CD4-positive, alpha-beta memory T cell (primary cell): ENCODE data around the gene GNAI2. TPM values are rescaled to one million over a fixed set of nuclear protein-coding genes. Genes with fewer than 3 reads are reported as not detected.

ENCODE experiments used
- CTCF ChIA-PET: fragments of 350-600 bp; sonication (Branson Sonifier 250); formaldehyde crosslinking; loops from one replicate; lab custom pipeline; 2021; ENCODE audit warnings: inconsistent platforms; ENCODE audit not compliant: partially characterized antibody; lab: Charles Lee
- POLR2A ChIA-PET: fragments of 350-600 bp; sonication (Branson Sonifier 250); formaldehyde crosslinking; loops from one replicate; lab custom pipeline; 2021; ENCODE audit not compliant: partially characterized antibody; lab: Charles Lee
- DNase-seq, 5 donors: peaks; one replicate each; pipeline versions ENCODE4 v3.0.0 to v3.0.0-alpha.2; 2020 to 2022; ENCODE audit warnings: mixed read lengths in 1 of 5
- H3K27ac ChIP-seq: one replicate; pipeline ENCODE4 v1.7.0; 2013; ENCODE audit warnings: low read depth, low read length
- H3K27me3 ChIP-seq: 2 replicates; pipeline ENCODE4 v1.7.0; 2013; ENCODE audit warnings: mild to moderate bottlenecking, low read length, moderate library complexity; ENCODE audit not compliant: insufficient read depth
- H3K36me3 ChIP-seq: 2 replicates; pipeline ENCODE4 v1.7.0; 2013; ENCODE audit warnings: mild to moderate bottlenecking, low read length, moderate library complexity; ENCODE audit not compliant: insufficient read depth
- H3K4me1 ChIP-seq: 2 replicates; pipeline ENCODE4 v1.7.0; 2013; ENCODE audit warnings: mild to moderate bottlenecking, low read length, moderate library complexity; ENCODE audit not compliant: insufficient read depth
- H3K4me3 ChIP-seq, 2 donors: one replicate each; pipeline ENCODE4 v1.7.0; 2013; ENCODE audit warnings: low read length in 2 of 2, mild to moderate bottlenecking in 1 of 2
- H3K9me3 ChIP-seq, 2 donors: one replicate each; pipeline ENCODE4 v1.7.0; 2013; ENCODE audit warnings: low read length in 2 of 2, control low read depth in 1 of 2; ENCODE audit not compliant: control insufficient read depth in 1 of 2
- H3K27ac Mint-ChIP-seq, 7 donors: one replicate each; pipeline ENCODE4 v1.8.0; 2020 to 2021; ENCODE audit warnings: mixed read lengths in 7 of 7, mild to moderate bottlenecking in 6 of 7, inconsistent platforms in 3 of 7, moderate library complexity in 3 of 7
- H3K27me3 Mint-ChIP-seq, 2 donors: one replicate each; pipeline ENCODE4 v1.8.0; 2020 to 2021; ENCODE audit warnings: mixed read lengths in 2 of 2
- H3K36me3 Mint-ChIP-seq, 2 donors: one replicate each; pipeline ENCODE4 v1.8.0; 2020 to 2021; ENCODE audit warnings: mixed read lengths in 2 of 2, inconsistent platforms in 1 of 2, mild to moderate bottlenecking in 1 of 2
- H3K4me1 Mint-ChIP-seq, 4 donors: one replicate each; pipeline ENCODE4 v1.8.0; 2020 to 2021; ENCODE audit warnings: mixed read lengths in 4 of 4, mild to moderate bottlenecking in 1 of 4
- H3K4me3 Mint-ChIP-seq, 8 donors: one replicate each; pipeline ENCODE4 v1.8.0; 2020 to 2021; ENCODE audit warnings: mixed read lengths in 8 of 8, mild to moderate bottlenecking in 7 of 8, moderate library complexity in 6 of 8, inconsistent platforms in 3 of 8
- H3K9me3 Mint-ChIP-seq, 8 donors: one replicate each; pipeline ENCODE4 v1.8.0; 2020 to 2021; ENCODE audit warnings: mixed read lengths in 8 of 8, mild to moderate bottlenecking in 5 of 8, inconsistent platforms in 3 of 8, moderate library complexity in 1 of 8
- intact Hi-C: fragments of 100-400 bp; cut with micrococcal nuclease; formaldehyde crosslinking; loops from one replicate; pipeline ENCODE4 v1.15.1; 2023
- polyA plus RNA-seq, 2 donors: library from polyadenylated mRNA; unstranded; fragments of 300-500 nt; fragmentation: Illumina TruSeq; gene quantifications; one replicate each; pipeline ENCODE4 v1.2.3, GENCODE V29; 2021
- total RNA-seq, 2 experiments: library from RNA; stranded (reverse); gene quantifications; one replicate each; pipeline ENCODE4 v1.2.3, GENCODE V29; 2021

The GNAI2 gene
- total and polyA plus RNA-seq, 4 experiments from 2014 or later, result 292 to 615 (median 416) TPM

DNA sequence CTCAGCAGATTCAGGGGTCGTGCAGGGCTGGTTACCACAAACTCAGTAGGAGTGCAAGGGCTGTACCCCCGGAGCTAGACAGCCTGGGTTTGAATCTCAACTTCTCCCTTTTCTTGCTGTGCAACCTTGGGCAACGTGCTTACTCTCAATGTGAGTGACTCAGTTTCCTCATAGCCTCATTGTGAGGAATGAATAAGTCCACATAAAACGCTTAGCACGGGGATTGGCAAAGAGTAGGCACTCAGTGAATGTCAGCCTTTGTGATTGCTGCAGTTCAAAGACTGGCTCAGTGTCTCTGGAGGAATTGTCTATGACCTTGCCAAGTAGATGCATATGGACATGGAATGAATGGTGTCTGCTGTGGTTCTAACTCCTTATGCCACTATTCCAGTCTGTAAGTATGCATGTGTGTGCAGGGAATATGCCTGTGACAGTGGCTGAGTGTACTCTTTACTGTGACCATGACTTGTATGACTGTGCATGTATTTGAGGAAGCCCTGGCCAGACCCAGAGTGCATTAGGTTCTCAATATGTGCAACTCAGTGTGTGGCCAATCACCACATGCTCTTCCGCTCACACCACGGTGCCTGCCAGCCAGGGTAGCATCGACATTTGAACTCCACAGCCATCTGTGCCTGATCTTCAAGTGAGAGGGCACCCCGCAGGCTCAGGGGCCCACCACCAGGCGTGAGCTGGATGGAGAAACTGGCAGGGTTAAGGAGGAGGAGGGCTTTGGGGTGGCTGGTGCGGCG lies 64.1 kb downstream of the GNAI2 start:
- Mint-ChIP-seq H3K36me3 (peaks cover 0 to 7% of the 10 kb centered on the region in 2 donors), H3K27me3 (no peaks in the 10 kb centered on the region), H3K4me1 (peaks cover 15 to 47% (median 27%) of the 10 kb centered on the region in 4 donors), H3K4me3 (peak overlapping the region; percentile 95 to 100 (median 97)), H3K9me3 (no peaks in the 10 kb centered on the region), H3K27ac (peak overlapping the region; percentile 95 to 100 (median 100))
- Histone ChIP-seq H3K4me3 (peak overlapping the region; percentile 57 to 64), H3K4me1 (peaks cover 25% of the 10 kb centered on the region), H3K27me3 (no peaks in the 10 kb centered on the region), H3K36me3 (no peaks in the 10 kb centered on the region), H3K27ac (peak overlapping the region; percentile 90), H3K9me3 (no peaks in the 10 kb centered on the region)
- ChIA-PET POLR2A (interaction anchor here (0.6 to 9.2 kb wide), 15 partner anchors 10 to 269 kb away, joined by 3 to 178 read pairs (median 10); partner anchors contain the start of genes CYB561D2, GNAI2, HEMK1 and HYAL2), CTCF (interaction anchor here (0.9 to 3.8 kb wide), 11 partner anchors 15 to 105 kb away, joined by 3 to 37 read pairs (median 5); partner anchors contain the start of genes GNAI2, HYAL2 and TUSC2)
- peak in 1 of 5 donors; percentile 32 for DNase-seq
- intact Hi-C loops, result loop anchor here (1.0 to 2.0 kb wide), 8 partner anchors 21 to 361 kb away; partner anchors contain the start of genes CYB561D2, NPRL2, TMEM115 and TUSC2

DNA sequence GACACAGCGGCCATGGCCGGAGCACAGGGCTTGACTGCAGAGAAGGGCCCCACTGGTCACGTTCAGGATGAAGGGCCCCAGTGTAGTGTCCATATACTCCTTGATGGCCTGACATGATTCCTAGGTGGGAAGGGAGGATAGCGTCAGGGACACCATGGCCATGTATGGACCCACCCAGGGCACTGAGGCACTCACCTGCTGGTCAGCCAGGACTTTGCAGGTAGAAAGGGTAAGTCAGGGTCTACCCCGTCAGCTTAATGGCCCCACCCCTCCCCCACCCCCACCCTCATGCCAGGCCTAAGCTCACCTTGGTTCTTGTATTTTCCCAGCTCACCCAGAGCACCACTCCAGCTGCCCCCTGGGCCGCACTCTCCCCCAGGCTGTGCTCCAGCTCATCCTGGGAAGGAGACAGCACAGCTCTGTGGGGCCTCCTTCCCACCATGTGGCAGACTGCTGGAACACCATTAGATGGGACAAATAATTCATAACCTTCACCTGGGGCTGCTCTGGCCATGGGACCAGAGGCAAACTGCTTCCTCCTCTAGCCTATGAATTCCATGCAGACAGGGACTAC lies 64.8 kb downstream of the GNAI2 start:
- no peaks in the 10 kb centered on the region for H3K27me3 ChIP-seq
- Mint-ChIP-seq H3K27me3 (no peaks in the 10 kb centered on the region), H3K36me3 (peaks cover 0 to 7% of the 10 kb centered on the region in 2 donors), H3K4me1 (peaks cover 15 to 44% (median 27%) of the 10 kb centered on the region in 4 donors), H3K4me3 (peak overlapping the region in 6 of 8 donors; percentile 35 to 97 (median 64)), H3K27ac (peak overlapping the region; percentile 95 to 100 (median 100)), H3K9me3 (no peaks in the 10 kb centered on the region)
- DNase-seq, result no peak
- CTCF ChIA-PET, result no interaction called here
- H3K27ac ChIP-seq, result no peak overlapping the region
- intact Hi-C loops, result no loop called here
- POLR2A ChIA-PET, result interaction anchor here (0.6 to 3.8 kb wide), 2 partner anchors 28 to 46 kb away, joined by 3 to 28 read pairs; partner anchors contain the start of gene TUSC2
- no peak overlapping the region for H3K4me3 ChIP-seq
- no peaks in the 10 kb centered on the region for H3K9me3 ChIP-seq
- no peaks in the 10 kb centered on the region for H3K36me3 ChIP-seq
- H3K4me1 ChIP-seq, result peaks cover 25% of the 10 kb centered on the region

- POLR2A ChIA-PET, result interaction anchor here (0.9 to 1.0 kb wide), 3 partner anchors 13 to 36 kb away, joined by 3 to 4 read pairs (median 3); partner anchors contain the start of gene TUSC2
- Mint-ChIP-seq H3K27me3 (no peaks in the 10 kb centered on the region), H3K9me3 (no peaks in the 10 kb centered on the region), H3K4me3 (peak overlapping the region in 1 of 8 donors; percentile 7), H3K27ac (peak overlapping the region in 3 of 7 donors; percentile 13 to 57 (median 41)), H3K36me3 (peaks cover 0 to 7% of the 10 kb centered on the region in 2 donors), H3K4me1 (peaks cover 14 to 37% (median 23%) of the 10 kb centered on the region in 4 donors)
- Histone ChIP-seq H3K4me1 (peaks cover 25% of the 10 kb centered on the region), H3K9me3 (no peaks in the 10 kb centered on the region), H3K27me3 (no peaks in the 10 kb centered on the region), H3K4me3 (no peak overlapping the region), H3K36me3 (no peaks in the 10 kb centered on the region), H3K27ac (no peak overlapping the region)
- peak in 1 of 5 donors; percentile 35 for DNase-seq
- CTCF ChIA-PET, result interaction anchor here (0.7 to 1.0 kb wide), 2 partner anchors 35 to 265 kb away, joined by 3 read pairs; partner anchors contain the start of gene C3orf18
- intact Hi-C loops, result no loop called here
Observed at GRCh38 chr3:50302095-50303012, 66.3 kb downstream of the GNAI2 start.

- H3K9me3 Mint-ChIP-seq, result no peaks in the 10 kb centered on the region
- no peak within 1 kb of the TSS for H3K4me3 Mint-ChIP-seq
- ChIA-PET POLR2A (interaction anchor here (0.9 kb wide), 1 partner anchor 35 kb away, joined by 3 read pairs; no protein-coding TSS in a partner anchor), CTCF (interaction anchor here (1.0 kb wide), 1 partner anchor 34 kb away, joined by 3 read pairs; no protein-coding TSS in a partner anchor)
- Histone ChIP-seq H3K9me3 (no peaks in the 10 kb centered on the region), H3K27me3 (no peaks in the 10 kb centered on the region), H3K27ac (no peak within 1 kb of the TSS), H3K4me3 (no peak within 1 kb of the TSS), H3K4me1 (peaks cover 18% of the 10 kb centered on the region), H3K36me3 (no peaks in the 10 kb centered on the region)
- peaks cover 0 to 7% of the 10 kb centered on the region in 2 donors for H3K36me3 Mint-ChIP-seq
- no peaks in the 10 kb centered on the region for H3K27me3 Mint-ChIP-seq
- DNase-seq, result peak in 1 of 5 donors; percentile 31
- no peak within 1 kb of the TSS for H3K27ac Mint-ChIP-seq
- intact Hi-C loops, result no loop called here
- H3K4me1 Mint-ChIP-seq, result peaks cover 12 to 29% (median 18%) of the 10 kb centered on the region in 4 donors
Observed at GRCh38 chr3:50303013-50303815, 67.2 kb downstream of the GNAI2 start, which contains the start of gene HYAL1. Gene HYAL1 (minus strand): TSS chr3:50303574. CDS start chr3:50302956, 618 bp downstream.

- Histone ChIP-seq H3K4me1 (peaks cover 12% of the 10 kb centered on the region), H3K9me3 (no peaks in the 10 kb centered on the region), H3K36me3 (no peaks in the 10 kb centered on the region), H3K27me3 (no peaks in the 10 kb centered on the region), H3K27ac (no peak overlapping the region), H3K4me3 (no peak overlapping the region)
- POLR2A ChIA-PET, result no interaction called here
- peak in 1 of 5 donors; percentile 8 for DNase-seq
- Mint-ChIP-seq H3K4me3 (no peak overlapping the region), H3K9me3 (no peaks in the 10 kb centered on the region), H3K36me3 (no peaks in the 10 kb centered on the region), H3K27me3 (no peaks in the 10 kb centered on the region), H3K4me1 (peaks cover 11 to 16% (median 14%) of the 10 kb centered on the region in 4 donors), H3K27ac (peak overlapping the region in 4 of 7 donors; percentile 7 to 57 (median 30))
- CTCF ChIA-PET, result no interaction called here
- intact Hi-C loops, result no loop called here
Observed at GRCh38 chr3:50304601-50305000, 68.6 kb downstream of the GNAI2 start.
